Measurements from ENCODE around the gene SYNPR.

SYNPR gene

GRCh38 chr3:63471781-63472180 is 193.7 kb downstream of the SYNPR start:
- TF ChIP-seq SPI1 (IDR thresholded peaks at IDR 0.05; ENCODE audit: borderline replicate concordance, low read depth) (no peak), CTCF (IDR thresholded peaks at IDR 0.05; ENCODE audit: insufficient read depth, low read length) (no peak), POLR2AphosphoS5 (IDR thresholded peaks at IDR 0.05; ENCODE audit: low read depth) (no peak), GABPA (IDR thresholded peaks at IDR 0.05; ENCODE audit: low read depth) (no peak), REST (IDR thresholded peaks at IDR 0.05; ENCODE audit: insufficient replicate concordance, low read depth) (no peak)
- H3K4me3 ChIP-seq (replicated peaks; ENCODE audit: insufficient read depth, low read length), result no peak overlapping the region
- H3K27ac ChIP-seq (replicated peaks), result no peak overlapping the region
- no peak for DNase-seq (ENCODE audit: low read depth in 1 of 2, low spot score in 1 of 2)
- no peaks in the 10 kb centered on the region for H3K27me3 ChIP-seq (ENCODE audit: insufficient read depth, poor library complexity, severe bottlenecking)

GRCh38 chr3:63473641-63474166 is 195.6 kb downstream of the SYNPR start:
- no peak overlapping the region for H3K4me3 ChIP-seq (replicated peaks; ENCODE audit: insufficient read depth, low read length)
- no peak overlapping the region for H3K27ac ChIP-seq (replicated peaks)
- DNase-seq (ENCODE audit: low read depth in 1 of 2, low spot score in 1 of 2), result no peak
- no peaks in the 10 kb centered on the region for H3K27me3 ChIP-seq (ENCODE audit: insufficient read depth, poor library complexity, severe bottlenecking)
- TF ChIP-seq GABPA (IDR thresholded peaks at IDR 0.05; ENCODE audit: low read depth), result no peak
- TF ChIP-seq SPI1 (IDR thresholded peaks at IDR 0.05; ENCODE audit: borderline replicate concordance, low read depth), result no peak
- no peak for TF ChIP-seq CTCF (IDR thresholded peaks at IDR 0.05; ENCODE audit: insufficient read depth, low read length)
- no peak for TF ChIP-seq POLR2AphosphoS5 (IDR thresholded peaks at IDR 0.05; ENCODE audit: low read depth)
- no peak for TF ChIP-seq REST (IDR thresholded peaks at IDR 0.05; ENCODE audit: insufficient replicate concordance, low read depth)

GRCh38 chr3:63474828-63475518 is 196.9 kb downstream of the SYNPR start:
- no peak for TF ChIP-seq CTCF (IDR thresholded peaks at IDR 0.05; ENCODE audit: insufficient read depth, low read length)
- no peak for TF ChIP-seq SPI1 (IDR thresholded peaks at IDR 0.05; ENCODE audit: borderline replicate concordance, low read depth)
- TF ChIP-seq REST (IDR thresholded peaks at IDR 0.05; ENCODE audit: insufficient replicate concordance, low read depth), result no peak
- TF ChIP-seq GABPA (IDR thresholded peaks at IDR 0.05; ENCODE audit: low read depth), result no peak
- no peak for TF ChIP-seq POLR2AphosphoS5 (IDR thresholded peaks at IDR 0.05; ENCODE audit: low read depth)
- H3K27ac ChIP-seq (replicated peaks), result no peak overlapping the region

More at GRCh38 chr3:63474828-63475518, 196.9 kb downstream of the SYNPR start:
- no peak for DNase-seq (ENCODE audit: low read depth in 1 of 2, low spot score in 1 of 2)
- H3K4me3 ChIP-seq (replicated peaks; ENCODE audit: insufficient read depth, low read length), result no peak overlapping the region
- no peaks in the 10 kb centered on the region for H3K27me3 ChIP-seq (ENCODE audit: insufficient read depth, poor library complexity, severe bottlenecking)

Data from HL-60 (cell line).